ENCODE measurements around the gene ACVR1B. TPM values are rescaled to one million over a fixed set of nuclear protein-coding genes. Genes with fewer than 3 reads are reported as not detected.

The ACVR1B gene
- total and polyA plus RNA-seq, 9 of the 15 experiments (the other 6 are each of a cell fraction or from before 2014, with no cell fraction given) = 0.97 to 15.1 (median 6.8) TPM

GRCh38 chr12:51915003-51915625 is 36.4 kb upstream of the ACVR1B start (continued):
- TF ChIP-seq, protein P1, sequence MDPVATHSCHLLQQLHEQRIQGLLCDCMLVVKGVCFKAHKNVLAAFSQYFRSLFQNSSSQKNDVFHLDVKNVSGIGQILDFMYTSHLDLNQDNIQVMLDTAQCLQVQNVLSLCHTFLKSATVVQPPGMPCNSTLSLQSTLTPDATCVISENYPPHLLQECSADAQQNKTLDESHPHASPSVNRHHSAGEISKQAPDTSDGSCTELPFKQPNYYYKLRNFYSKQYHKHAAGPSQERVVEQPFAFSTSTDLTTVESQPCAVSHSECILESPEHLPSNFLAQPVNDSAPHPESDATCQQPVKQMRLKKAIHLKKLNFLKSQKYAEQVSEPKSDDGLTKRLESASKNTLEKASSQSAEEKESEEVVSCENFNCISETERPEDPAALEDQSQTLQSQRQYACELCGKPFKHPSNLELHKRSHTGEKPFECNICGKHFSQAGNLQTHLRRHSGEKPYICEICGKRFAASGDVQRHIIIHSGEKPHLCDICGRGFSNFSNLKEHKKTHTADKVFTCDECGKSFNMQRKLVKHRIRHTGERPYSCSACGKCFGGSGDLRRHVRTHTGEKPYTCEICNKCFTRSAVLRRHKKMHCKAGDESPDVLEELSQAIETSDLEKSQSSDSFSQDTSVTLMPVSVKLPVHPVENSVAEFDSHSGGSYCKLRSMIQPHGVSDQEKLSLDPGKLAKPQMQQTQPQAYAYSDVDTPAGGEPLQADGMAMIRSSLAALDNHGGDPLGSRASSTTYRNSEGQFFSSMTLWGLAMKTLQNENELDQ (CRISPR knock-in tag; IDR thresholded peaks at IDR 0.05; ENCODE audit: borderline replicate concordance) = no peak
- TF ChIP-seq MTA3 (IDR thresholded peaks at IDR 0.05; ENCODE audit: borderline replicate concordance) (no peak), RCOR1 (IDR thresholded peaks at IDR 0.05; ENCODE audit: borderline replicate concordance in 1 of 2, low read depth in 2 of 2, low read length in 2 of 2) (no peak), NRF1 (conservative IDR thresholded peaks at IDR 0.05 in 1 of 2, IDR thresholded peaks at IDR 0.05 in 1 of 2) (peak in 1 of 2 experiments; percentile 45; a peak in 1 of 4 replicates), ZFP30 (CRISPR knock-in tag; IDR thresholded peaks at IDR 0.05; ENCODE audit: borderline replicate concordance) (no peak), ATF7 (IDR thresholded peaks at IDR 0.05) (no peak), ATF3 (IDR thresholded peaks at IDR 0.05) (peak; percentile 59), ATF3 (CRISPR knock-in tag; conservative IDR thresholded peaks at IDR 0.05) (no peak), SMAD2 (IDR thresholded peaks at IDR 0.05; ENCODE audit: low read depth, low read length) (no peak), POLR2A (conservative IDR thresholded peaks at IDR 0.05) (no peak), ZNF347 (CRISPR knock-in tag; IDR thresholded peaks at IDR 0.05; ENCODE audit: low read depth) (no peak)
- TF ChIP-seq, protein P2, sequence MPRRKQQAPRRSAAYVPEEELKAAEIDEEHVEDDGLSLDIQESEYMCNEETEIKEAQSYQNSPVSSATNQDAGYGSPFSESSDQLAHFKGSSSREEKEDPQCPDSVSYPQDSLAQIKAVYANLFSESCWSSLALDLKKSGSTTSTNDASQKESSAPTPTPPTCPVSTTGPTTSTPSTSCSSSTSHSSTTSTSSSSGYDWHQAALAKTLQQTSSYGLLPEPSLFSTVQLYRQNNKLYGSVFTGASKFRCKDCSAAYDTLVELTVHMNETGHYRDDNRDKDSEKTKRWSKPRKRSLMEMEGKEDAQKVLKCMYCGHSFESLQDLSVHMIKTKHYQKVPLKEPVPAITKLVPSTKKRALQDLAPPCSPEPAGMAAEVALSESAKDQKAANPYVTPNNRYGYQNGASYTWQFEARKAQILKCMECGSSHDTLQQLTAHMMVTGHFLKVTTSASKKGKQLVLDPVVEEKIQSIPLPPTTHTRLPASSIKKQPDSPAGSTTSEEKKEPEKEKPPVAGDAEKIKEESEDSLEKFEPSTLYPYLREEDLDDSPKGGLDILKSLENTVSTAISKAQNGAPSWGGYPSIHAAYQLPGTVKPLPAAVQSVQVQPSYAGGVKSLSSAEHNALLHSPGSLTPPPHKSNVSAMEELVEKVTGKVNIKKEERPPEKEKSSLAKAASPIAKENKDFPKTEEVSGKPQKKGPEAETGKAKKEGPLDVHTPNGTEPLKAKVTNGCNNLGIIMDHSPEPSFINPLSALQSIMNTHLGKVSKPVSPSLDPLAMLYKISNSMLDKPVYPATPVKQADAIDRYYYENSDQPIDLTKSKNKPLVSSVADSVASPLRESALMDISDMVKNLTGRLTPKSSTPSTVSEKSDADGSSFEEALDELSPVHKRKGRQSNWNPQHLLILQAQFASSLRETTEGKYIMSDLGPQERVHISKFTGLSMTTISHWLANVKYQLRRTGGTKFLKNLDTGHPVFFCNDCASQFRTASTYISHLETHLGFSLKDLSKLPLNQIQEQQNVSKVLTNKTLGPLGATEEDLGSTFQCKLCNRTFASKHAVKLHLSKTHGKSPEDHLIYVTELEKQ (CRISPR knock-in tag; IDR thresholded peaks at IDR 0.05) = no peak
- TF ChIP-seq, protein P3, sequence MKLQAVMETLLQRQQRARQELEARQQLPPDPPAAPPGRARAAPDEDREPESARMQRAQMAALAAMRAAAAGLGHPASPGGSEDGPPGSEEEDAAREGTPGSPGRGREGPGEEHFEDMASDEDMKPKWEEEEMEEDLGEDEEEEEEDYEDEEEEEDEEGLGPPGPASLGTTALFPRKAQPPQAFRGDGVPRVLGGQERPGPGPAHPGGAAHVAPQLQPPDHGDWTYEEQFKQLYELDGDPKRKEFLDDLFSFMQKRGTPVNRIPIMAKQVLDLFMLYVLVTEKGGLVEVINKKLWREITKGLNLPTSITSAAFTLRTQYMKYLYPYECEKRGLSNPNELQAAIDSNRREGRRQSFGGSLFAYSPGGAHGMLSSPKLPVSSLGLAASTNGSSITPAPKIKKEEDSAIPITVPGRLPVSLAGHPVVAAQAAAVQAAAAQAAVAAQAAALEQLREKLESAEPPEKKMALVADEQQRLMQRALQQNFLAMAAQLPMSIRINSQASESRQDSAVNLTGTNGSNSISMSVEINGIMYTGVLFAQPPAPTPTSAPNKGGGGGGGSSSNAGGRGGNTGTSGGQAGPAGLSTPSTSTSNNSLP (IDR thresholded peaks at IDR 0.05; ENCODE audit: borderline replicate concordance, low read depth, low read length) = no peak
- TF ChIP-seq, protein P4, sequence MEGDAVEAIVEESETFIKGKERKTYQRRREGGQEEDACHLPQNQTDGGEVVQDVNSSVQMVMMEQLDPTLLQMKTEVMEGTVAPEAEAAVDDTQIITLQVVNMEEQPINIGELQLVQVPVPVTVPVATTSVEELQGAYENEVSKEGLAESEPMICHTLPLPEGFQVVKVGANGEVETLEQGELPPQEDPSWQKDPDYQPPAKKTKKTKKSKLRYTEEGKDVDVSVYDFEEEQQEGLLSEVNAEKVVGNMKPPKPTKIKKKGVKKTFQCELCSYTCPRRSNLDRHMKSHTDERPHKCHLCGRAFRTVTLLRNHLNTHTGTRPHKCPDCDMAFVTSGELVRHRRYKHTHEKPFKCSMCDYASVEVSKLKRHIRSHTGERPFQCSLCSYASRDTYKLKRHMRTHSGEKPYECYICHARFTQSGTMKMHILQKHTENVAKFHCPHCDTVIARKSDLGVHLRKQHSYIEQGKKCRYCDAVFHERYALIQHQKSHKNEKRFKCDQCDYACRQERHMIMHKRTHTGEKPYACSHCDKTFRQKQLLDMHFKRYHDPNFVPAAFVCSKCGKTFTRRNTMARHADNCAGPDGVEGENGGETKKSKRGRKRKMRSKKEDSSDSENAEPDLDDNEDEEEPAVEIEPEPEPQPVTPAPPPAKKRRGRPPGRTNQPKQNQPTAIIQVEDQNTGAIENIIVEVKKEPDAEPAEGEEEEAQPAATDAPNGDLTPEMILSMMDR (IDR thresholded peaks at IDR 0.05 in 2 of 3, conservative IDR thresholded peaks at IDR 0.05 in 1 of 3; ENCODE audit: insufficient read depth in 2 of 3, low read depth in 1 of 3, low read length in 3 of 3) = 0 out of 6 replicates have a peak, but pooled peaks of 1 of the 3 experiments have one; percentile 1
